ENCODE data around the gene CDK16.
A peak's percentile ranks its signal among the peaks of the same experiment; 100 is the strongest.

Gene CDK16

DNA sequence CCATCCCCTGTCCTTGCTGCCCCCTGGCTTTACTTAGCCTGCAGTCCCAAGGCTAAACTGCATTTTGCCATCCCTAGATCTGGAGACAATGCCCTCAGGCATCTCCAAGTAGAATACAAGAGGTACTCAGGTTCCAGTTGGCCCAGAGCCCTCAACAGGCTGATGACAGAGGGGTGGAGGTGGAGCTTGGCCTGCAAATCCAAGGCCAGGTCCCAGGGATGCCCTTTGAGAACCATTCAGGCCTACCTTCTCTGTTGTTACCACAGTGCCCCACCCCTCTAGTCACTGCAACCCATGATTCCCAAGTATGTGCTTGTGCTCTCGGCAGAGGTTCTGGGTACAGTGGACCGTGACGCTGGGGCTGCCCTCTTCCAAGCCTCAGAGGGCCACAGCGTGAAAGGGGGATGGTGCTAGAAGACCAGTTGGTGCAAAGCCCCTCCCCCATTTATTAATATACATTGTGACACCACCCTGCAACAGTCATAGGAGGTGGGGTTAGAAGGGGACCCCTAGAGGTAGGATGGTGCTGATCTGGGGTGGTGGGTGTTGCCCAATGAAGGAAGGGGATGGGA, 31.3 kb upstream of the CDK16 start:
- H3K36me3 ChIP-seq (ENCODE audit: control insufficient read depth in 1 of 2, insufficient read depth in 2 of 2, low read length in 2 of 2) = peaks cover under 1 to 38% of the 10 kb centered on the region in 2 donors
- H3K4me3 ChIP-seq (ENCODE audit: low read depth in 1 of 2, low read length in 2 of 2) = no peak overlapping the region
- peaks cover 4 to 11% of the 10 kb centered on the region in 2 donors for H3K4me1 ChIP-seq (ENCODE audit: control insufficient read depth in 1 of 2, insufficient read depth in 2 of 2, low read length in 2 of 2)
- no peaks in the 10 kb centered on the region for H3K9me3 ChIP-seq (ENCODE audit: control insufficient read depth in 1 of 2, low read length in 2 of 2)
- H3K27ac ChIP-seq (ENCODE audit: low read length) = no peak overlapping the region
- H3K27me3 ChIP-seq (ENCODE audit: low read depth, low read length) = no peaks in the 10 kb centered on the region

DNA sequence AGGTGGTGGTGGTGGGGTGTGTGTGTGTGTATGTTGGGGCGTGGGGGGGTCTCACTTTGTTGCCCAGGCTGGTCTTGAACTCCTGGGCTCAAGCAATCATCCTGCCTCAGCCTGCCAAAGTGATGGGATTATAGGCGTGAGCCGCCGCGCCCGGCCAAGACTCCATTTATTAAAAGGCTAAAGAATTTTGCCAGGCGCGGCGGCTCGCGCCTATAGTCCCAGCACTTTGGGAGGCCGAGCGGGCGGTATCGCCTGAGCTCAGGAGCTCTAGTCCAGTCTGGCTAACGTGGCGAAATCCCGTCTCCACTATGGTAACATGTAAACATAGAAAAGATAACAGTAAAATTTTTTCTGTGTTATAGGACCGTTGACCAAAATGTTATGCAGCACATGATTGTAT, 28.6 kb upstream of the CDK16 start:
- Histone ChIP-seq H3K27me3 (ENCODE audit: low read depth, low read length) (no peaks in the 10 kb centered on the region), H3K4me1 (ENCODE audit: control insufficient read depth in 1 of 2, insufficient read depth in 2 of 2, low read length in 2 of 2) (peaks cover 8 to 23% of the 10 kb centered on the region in 2 donors), H3K36me3 (ENCODE audit: control insufficient read depth in 1 of 2, insufficient read depth in 2 of 2, low read length in 2 of 2) (peaks cover 0 to 24% of the 10 kb centered on the region in 2 donors), H3K27ac (ENCODE audit: low read length) (no peak overlapping the region), H3K4me3 (ENCODE audit: low read depth in 1 of 2, low read length in 2 of 2) (no peak overlapping the region), H3K9me3 (ENCODE audit: control insufficient read depth in 1 of 2, low read length in 2 of 2) (no peaks in the 10 kb centered on the region)

DNA sequence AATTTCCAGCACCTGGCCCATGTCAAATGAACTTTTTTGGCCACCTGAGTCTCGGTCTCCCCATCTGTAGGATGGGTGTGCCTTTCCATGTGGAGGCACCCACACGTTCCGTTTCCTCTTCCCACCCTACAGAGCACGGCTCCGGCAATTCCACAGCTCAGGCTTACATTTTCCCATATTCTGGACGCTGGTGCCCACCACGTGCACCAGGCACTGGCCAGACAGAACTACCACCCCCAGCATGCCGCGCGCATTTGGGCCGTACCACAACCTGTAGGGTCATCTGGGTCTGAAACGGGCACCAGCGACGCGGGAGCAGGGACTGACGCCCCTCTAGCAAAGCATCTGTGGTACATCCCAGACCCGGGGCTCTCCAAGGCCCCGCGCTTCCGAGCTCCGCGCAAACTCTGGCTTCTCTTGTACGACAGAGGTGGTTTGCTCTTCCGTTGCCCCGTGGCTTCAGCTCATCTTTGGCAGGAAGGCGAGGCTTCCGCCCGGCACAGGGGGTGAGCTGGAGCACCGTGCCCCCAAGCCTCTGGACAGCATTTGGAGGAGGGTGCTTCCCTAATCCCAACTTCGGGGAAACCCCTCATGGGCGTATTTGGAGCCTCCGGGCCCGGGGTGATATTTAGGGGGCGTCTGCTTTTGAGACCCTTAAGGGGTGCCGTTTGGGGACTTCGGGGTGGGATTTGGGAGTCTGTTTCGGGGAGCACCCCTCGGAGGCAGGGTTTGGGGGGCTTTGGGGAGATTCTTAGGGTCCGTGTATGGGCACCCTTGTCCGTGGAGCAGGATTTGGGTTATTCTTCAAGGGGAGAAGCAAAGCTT, 27.8 kb upstream of the CDK16 start:
- Histone ChIP-seq H3K4me3 (ENCODE audit: low read depth in 1 of 2, low read length in 2 of 2) (peak overlapping the region; percentile 64 to 68), H3K9me3 (ENCODE audit: control insufficient read depth in 1 of 2, low read length in 2 of 2) (no peaks in the 10 kb centered on the region), H3K36me3 (ENCODE audit: control insufficient read depth in 1 of 2, insufficient read depth in 2 of 2, low read length in 2 of 2) (peaks cover 0 to 16% of the 10 kb centered on the region in 2 donors), H3K27ac (ENCODE audit: low read length) (no peak overlapping the region), H3K27me3 (ENCODE audit: low read depth, low read length) (no peaks in the 10 kb centered on the region), H3K4me1 (ENCODE audit: control insufficient read depth in 1 of 2, insufficient read depth in 2 of 2, low read length in 2 of 2) (peaks cover 9 to 29% of the 10 kb centered on the region in 2 donors)

DNA sequence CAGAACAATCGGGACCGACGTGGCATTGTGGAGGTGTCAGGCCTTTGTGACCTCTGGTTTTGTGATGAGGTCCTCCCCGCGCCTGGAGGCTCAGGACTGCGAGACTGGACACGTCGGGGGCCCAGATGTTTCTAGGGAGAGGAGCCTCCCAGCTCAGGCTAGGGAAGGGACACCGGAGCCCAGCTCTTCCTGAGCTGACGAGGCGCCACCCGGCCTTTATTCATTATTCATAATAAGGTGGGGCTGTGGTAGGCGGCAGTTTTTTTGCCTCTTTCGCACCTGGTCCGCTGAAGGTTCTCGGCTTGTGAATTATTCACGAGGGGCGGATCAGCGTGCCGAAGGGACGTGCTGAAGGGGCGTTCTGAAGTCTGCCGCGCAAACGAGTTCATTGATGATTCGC, 27.1 kb upstream of the CDK16 start:
- peaks cover 0 to 10% of the 10 kb centered on the region in 2 donors for H3K36me3 ChIP-seq (ENCODE audit: control insufficient read depth in 1 of 2, insufficient read depth in 2 of 2, low read length in 2 of 2)
- peaks cover 9 to 35% of the 10 kb centered on the region in 2 donors for H3K4me1 ChIP-seq (ENCODE audit: control insufficient read depth in 1 of 2, insufficient read depth in 2 of 2, low read length in 2 of 2)
- peak overlapping the region; percentile 64 to 68 for H3K4me3 ChIP-seq (ENCODE audit: low read depth in 1 of 2, low read length in 2 of 2)
- H3K27me3 ChIP-seq (ENCODE audit: low read depth, low read length) = no peaks in the 10 kb centered on the region
- H3K9me3 ChIP-seq (ENCODE audit: control insufficient read depth in 1 of 2, low read length in 2 of 2) = no peaks in the 10 kb centered on the region
- H3K27ac ChIP-seq (ENCODE audit: low read length) = no peak overlapping the region

DNA sequence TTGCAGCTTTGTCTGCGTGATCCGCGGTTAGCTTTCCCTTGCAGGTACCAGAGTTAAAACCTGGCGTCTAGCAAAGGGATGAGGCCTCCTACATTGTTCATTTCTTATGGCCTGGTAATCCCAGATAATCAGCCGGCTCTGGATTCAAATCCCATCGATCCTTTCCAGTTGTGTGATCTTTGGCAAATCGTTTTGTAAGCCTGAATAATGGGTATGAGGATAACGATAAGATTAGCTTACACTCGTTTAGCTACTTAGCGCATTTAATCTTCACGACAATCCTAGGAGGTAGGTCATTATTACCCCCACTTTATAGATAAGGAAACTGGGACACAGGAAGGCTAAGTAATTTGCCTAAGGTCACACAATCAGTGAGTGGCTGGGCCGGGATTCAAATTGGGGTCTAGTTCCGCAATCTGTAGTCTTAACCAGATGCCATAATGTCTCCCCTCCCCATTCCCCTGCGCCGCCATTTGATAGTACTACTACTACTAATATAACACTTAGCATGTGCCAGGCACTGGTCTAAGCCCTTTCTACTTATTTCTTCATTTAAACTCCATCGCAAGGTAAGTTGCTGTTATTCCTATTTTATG, 26.6 kb upstream of the CDK16 start:
- H3K36me3 ChIP-seq (ENCODE audit: control insufficient read depth in 1 of 2, insufficient read depth in 2 of 2, low read length in 2 of 2) = peaks cover 0 to 5% of the 10 kb centered on the region in 2 donors
- peaks cover 9 to 41% of the 10 kb centered on the region in 2 donors for H3K4me1 ChIP-seq (ENCODE audit: control insufficient read depth in 1 of 2, insufficient read depth in 2 of 2, low read length in 2 of 2)
- H3K9me3 ChIP-seq (ENCODE audit: control insufficient read depth in 1 of 2, low read length in 2 of 2) = no peaks in the 10 kb centered on the region
- no peaks in the 10 kb centered on the region for H3K27me3 ChIP-seq (ENCODE audit: low read depth, low read length)
- peak overlapping the region; percentile 64 to 68 for H3K4me3 ChIP-seq (ENCODE audit: low read depth in 1 of 2, low read length in 2 of 2)
- no peak overlapping the region for H3K27ac ChIP-seq (ENCODE audit: low read length)

DNA sequence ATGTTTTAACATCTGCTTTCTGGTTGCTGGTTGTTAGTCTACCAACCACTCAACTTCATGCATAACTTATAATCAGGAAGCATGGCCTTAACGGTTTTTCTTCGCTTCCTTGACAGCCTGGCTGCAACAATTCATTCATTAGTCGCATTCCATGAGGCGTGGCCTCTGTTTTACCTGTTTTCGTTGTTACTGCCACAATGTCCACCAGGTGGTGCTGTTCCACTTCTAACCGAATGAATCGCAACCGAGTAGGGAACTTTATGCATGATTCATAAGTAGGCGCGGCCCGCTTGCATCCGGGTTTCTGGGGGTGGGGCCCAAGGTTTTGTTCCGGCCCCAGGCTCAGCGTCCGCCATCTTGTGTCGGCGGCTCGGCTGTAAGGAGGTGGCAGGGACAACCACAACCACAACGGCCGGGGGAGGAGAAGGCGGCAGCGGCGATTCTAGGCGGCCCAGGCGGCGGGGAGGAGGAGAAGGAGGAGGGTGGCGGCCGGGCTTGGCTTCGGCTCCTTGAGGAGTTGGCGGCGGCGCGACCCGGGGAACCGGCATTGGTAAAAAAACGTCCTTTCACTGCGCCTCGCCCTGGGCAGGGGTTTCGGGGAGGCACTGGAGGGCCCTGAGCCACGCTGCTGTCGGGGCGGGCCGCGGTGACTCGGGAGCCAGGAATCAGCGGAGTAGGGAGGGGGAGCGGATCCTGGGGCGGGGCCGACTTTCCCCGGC, 24.8 kb upstream of the CDK16 start, which contains the start of gene UBA1:
Gene UBA1 (plus strand): TSS at position 355 of the 719 bp plus-strand sequence. CDS start 4,974 bp downstream, outside the sequence.
- Histone ChIP-seq H3K36me3 (ENCODE audit: control insufficient read depth in 1 of 2, insufficient read depth in 2 of 2, low read length in 2 of 2) (peaks cover 1 to 4% of the 10 kb centered on the region in 2 donors), H3K4me3 (ENCODE audit: low read depth in 1 of 2, low read length in 2 of 2) (peak within 1 kb of the TSS; percentile 71 to 83), H3K27me3 (ENCODE audit: low read depth, low read length) (no peaks in the 10 kb centered on the region), H3K4me1 (ENCODE audit: control insufficient read depth in 1 of 2, insufficient read depth in 2 of 2, low read length in 2 of 2) (peaks cover 9 to 58% of the 10 kb centered on the region in 2 donors), H3K9me3 (ENCODE audit: control insufficient read depth in 1 of 2, low read length in 2 of 2) (no peaks in the 10 kb centered on the region), H3K27ac (ENCODE audit: low read length) (peak within 1 kb of the TSS; percentile 86)

DNA sequence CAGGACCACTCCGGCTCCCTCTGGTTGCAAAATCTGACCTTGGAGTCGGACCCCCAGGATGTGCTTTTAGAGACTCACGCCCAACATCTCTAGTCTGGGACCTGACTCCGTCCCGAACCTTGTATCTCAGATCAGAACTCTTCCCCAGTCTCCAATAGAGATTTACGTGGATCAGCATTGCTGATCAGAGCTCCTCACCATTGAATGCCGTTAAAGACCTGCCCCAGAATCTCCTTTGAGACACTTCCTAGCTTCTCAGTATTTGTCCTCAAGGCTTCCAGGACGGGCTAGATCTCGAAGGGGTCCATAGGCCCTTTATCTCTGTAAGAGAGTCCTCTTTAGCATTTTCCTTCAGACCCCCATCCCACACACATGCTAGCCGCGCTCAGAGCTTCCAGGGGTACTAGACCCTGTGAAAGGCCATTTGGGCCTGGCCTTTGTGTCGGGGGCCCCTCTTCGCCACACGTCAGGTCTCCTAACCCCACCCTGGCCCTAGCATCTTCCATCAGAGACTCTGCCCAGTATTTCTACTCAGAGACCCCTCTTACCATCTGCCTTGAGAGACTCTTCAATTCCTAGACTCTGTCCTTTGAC, 24.2 kb upstream of the CDK16 start:
- peaks cover 8 to 10% of the 10 kb centered on the region in 2 donors for H3K36me3 ChIP-seq (ENCODE audit: control insufficient read depth in 1 of 2, insufficient read depth in 2 of 2, low read length in 2 of 2)
- peak overlapping the region; percentile 71 to 83 for H3K4me3 ChIP-seq (ENCODE audit: low read depth in 1 of 2, low read length in 2 of 2)
- H3K27ac ChIP-seq (ENCODE audit: low read length) = peak overlapping the region; percentile 86
- peaks cover 9 to 65% of the 10 kb centered on the region in 2 donors for H3K4me1 ChIP-seq (ENCODE audit: control insufficient read depth in 1 of 2, insufficient read depth in 2 of 2, low read length in 2 of 2)
- no peaks in the 10 kb centered on the region for H3K9me3 ChIP-seq (ENCODE audit: control insufficient read depth in 1 of 2, low read length in 2 of 2)
- no peaks in the 10 kb centered on the region for H3K27me3 ChIP-seq (ENCODE audit: low read depth, low read length)

DNA sequence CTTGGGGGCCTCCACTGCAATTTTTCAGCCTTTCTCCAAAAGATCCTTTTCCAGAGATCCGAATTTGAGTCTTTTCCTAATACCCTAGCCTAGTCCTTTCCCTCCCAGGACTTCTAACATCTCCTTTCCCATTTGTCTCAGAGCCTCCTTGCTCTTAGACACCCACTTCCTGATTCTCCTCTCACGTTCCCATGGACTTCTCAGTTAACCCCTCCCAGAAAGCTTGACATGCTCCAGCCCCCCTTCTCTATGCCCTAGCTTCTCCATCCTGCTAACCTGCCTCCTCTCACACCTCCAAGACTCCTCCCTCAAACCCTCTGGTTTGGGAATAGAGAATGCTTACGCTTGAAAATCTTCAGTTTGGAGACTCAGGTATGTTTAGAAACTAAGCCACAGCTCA, 22.4 kb upstream of the CDK16 start:
- Histone ChIP-seq H3K4me3 (ENCODE audit: low read depth in 1 of 2, low read length in 2 of 2) (peak overlapping the region; percentile 16 to 71), H3K4me1 (ENCODE audit: control insufficient read depth in 1 of 2, insufficient read depth in 2 of 2, low read length in 2 of 2) (peaks cover 9 to 62% of the 10 kb centered on the region in 2 donors), H3K9me3 (ENCODE audit: control insufficient read depth in 1 of 2, low read length in 2 of 2) (no peaks in the 10 kb centered on the region), H3K27ac (ENCODE audit: low read length) (no peak overlapping the region), H3K27me3 (ENCODE audit: low read depth, low read length) (no peaks in the 10 kb centered on the region), H3K36me3 (ENCODE audit: control insufficient read depth in 1 of 2, insufficient read depth in 2 of 2, low read length in 2 of 2) (peaks cover 22 to 25% of the 10 kb centered on the region in 2 donors)

DNA sequence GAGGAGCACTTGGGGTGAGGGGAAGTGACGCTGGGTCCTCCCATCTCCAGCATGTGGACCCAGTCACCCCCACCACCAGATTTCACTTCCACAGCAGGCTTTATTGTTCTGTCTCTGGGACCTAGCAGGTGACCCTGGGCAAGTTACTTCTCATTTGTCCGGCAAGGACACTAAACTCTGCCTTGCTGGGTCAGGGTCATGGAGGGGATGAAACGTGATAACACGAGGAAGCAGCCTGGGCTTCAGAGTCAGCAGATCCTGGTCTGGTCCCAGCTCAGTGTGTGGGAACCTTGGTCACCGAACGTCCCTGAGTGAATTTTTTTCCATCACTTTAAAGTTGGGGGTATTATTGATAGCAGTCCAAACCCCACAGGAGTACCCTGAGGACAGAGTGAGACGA, 21.0 kb upstream of the CDK16 start:
- Histone ChIP-seq H3K4me3 (ENCODE audit: low read depth in 1 of 2, low read length in 2 of 2) (peak overlapping the region in 1 of 2 donors; percentile 16), H3K27me3 (ENCODE audit: low read depth, low read length) (no peaks in the 10 kb centered on the region), H3K9me3 (ENCODE audit: control insufficient read depth in 1 of 2, low read length in 2 of 2) (no peaks in the 10 kb centered on the region), H3K36me3 (ENCODE audit: control insufficient read depth in 1 of 2, insufficient read depth in 2 of 2, low read length in 2 of 2) (peaks cover 36 to 40% of the 10 kb centered on the region in 2 donors), H3K27ac (ENCODE audit: low read length) (no peak overlapping the region), H3K4me1 (ENCODE audit: control insufficient read depth in 1 of 2, insufficient read depth in 2 of 2, low read length in 2 of 2) (peaks cover 5 to 55% of the 10 kb centered on the region in 2 donors)

DNA sequence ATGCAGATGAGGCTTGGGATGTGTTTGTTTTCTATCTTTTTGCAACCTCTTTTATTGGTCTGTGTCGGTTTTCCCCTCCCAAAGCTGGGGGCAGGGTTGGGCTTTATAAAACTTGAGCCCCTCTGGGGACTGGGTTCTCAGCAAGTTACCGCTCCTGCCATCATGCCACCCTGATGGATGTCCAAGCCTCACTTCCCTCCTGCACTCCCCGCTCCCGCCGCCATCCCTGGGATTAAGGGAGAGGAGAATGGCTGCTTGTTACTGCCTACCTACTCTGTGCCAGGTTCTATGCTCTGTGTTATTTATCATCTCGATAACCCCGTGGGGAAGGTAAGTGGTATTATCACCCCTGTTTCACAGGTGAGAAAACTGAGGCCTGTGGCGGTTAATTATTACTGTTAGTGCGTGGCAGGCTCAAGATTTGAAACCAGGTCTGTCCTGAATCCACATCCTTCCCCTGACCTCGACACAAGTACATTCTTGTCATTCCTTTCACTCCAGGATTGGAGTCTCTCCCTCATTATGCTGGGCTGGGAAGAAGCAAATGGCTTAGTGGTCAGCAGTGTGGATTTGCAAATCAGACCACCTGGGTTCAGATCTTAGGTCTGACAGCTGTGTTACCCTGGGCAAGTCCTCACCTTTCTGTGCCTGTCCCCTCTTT, 20.3 kb upstream of the CDK16 start:
- no peaks in the 10 kb centered on the region for H3K9me3 ChIP-seq (ENCODE audit: control insufficient read depth in 1 of 2, low read length in 2 of 2)
- peaks cover 5 to 51% of the 10 kb centered on the region in 2 donors for H3K4me1 ChIP-seq (ENCODE audit: control insufficient read depth in 1 of 2, insufficient read depth in 2 of 2, low read length in 2 of 2)
- H3K27me3 ChIP-seq (ENCODE audit: low read depth, low read length) = no peaks in the 10 kb centered on the region
- no peak overlapping the region for H3K4me3 ChIP-seq (ENCODE audit: low read depth in 1 of 2, low read length in 2 of 2)
- no peak overlapping the region for H3K27ac ChIP-seq (ENCODE audit: low read length)
- peaks cover 41 to 46% of the 10 kb centered on the region in 2 donors for H3K36me3 ChIP-seq (ENCODE audit: control insufficient read depth in 1 of 2, insufficient read depth in 2 of 2, low read length in 2 of 2)
